B cell (primary cell): ENCODE measurements around the gene PRSS36. TPM values are rescaled to one million over a fixed set of nuclear protein-coding genes. Genes with fewer than 3 reads are reported as not detected.
A peak's percentile ranks its signal among the peaks of the same experiment; 100 is the strongest.

ENCODE experiments used
- ATAC-seq: fragments of 200-7000 bp; cut with Tn5 transposase; one replicate; pipeline ENCODE4 v1.10.0; 2021; ENCODE audit warnings: low read depth, mild to moderate bottlenecking, moderate number of reproducible peaks, moderate library complexity
- CTCF ChIA-PET: fragments of 350-600 bp; sonication (Branson Sonifier 250); formaldehyde crosslinking; loops from one replicate; lab custom pipeline; 2021; ENCODE audit warnings: antibody characterized with exemption, inconsistent platforms; lab: Charles Lee
- POLR2A ChIA-PET: fragments of 350-600 bp; sonication (Branson Sonifier 250); formaldehyde crosslinking; loops from one replicate; lab custom pipeline; 2021; ENCODE audit warnings: antibody characterized with exemption; lab: Charles Lee
- DNase-seq: peaks from one replicate; pipeline ENCODE4 v3.0.0; 2013
- H2AFZ ChIP-seq: 2 replicates; pipeline ENCODE4 v1.6.1; 2012; ENCODE audit warnings: mild to moderate bottlenecking, low read depth, low read length; ENCODE audit not compliant: insufficient read depth, poor library complexity, severe bottlenecking
- H3K27ac ChIP-seq, 2 donors: 1 replicate in 1 of 2; 2 replicates in 1 of 2; pipeline ENCODE4 v1.5.1; 2012 to 2013; ENCODE audit warnings: low read length in 2 of 2, mild to moderate bottlenecking in 2 of 2, moderate library complexity in 1 of 2
- H3K27me3 ChIP-seq, 4 experiments: fragments of 200-600 bp in 1 of 4; sonication (generic) in 1 of 4; replicated peaks in 1 of 4; 1 replicate in 2 of 4; 2 replicates in 2 of 4; pipeline versions ENCODE4 v1.6.1 to v1.7.0; 2013 to 2016; ENCODE audit warnings: low read length in 3 of 4, mild to moderate bottlenecking in 2 of 4, mixed read lengths in 1 of 4, moderate library complexity in 1 of 4; ENCODE audit not compliant: insufficient read depth in 4 of 4, control insufficient read depth in 3 of 4; ENCODE audit errors: control extremely low read depth in 1 of 4
- H3K36me3 ChIP-seq, 2 experiments: replicated peaks in 1 of 2; 1 replicate in 1 of 2; 2 replicates in 1 of 2; pipeline versions ENCODE4 v1.6.1 to v1.7.1; 2013; ENCODE audit warnings: low read length in 1 of 2; ENCODE audit not compliant: insufficient read depth in 2 of 2, control insufficient read depth in 1 of 2; ENCODE audit errors: control extremely low read depth in 1 of 2, extremely low read depth in 1 of 2
- H3K4me1 ChIP-seq, 2 donors: fragments of 200-600 bp in 1 of 2; sonication (generic) in 1 of 2; 1 replicate in 1 of 2; 2 replicates in 1 of 2; pipeline versions ENCODE4 v1.5.1 to v1.6.1; 2013 to 2017; ENCODE audit warnings: low read length in 2 of 2; ENCODE audit not compliant: control insufficient read depth in 2 of 2, insufficient read depth in 2 of 2
- H3K4me2 ChIP-seq: replicated peaks from 2 replicates; pipeline ENCODE3; 2012; ENCODE audit warnings: mild to moderate bottlenecking, low read depth, low read length; ENCODE audit not compliant: poor library complexity, severe bottlenecking
- H3K4me3 ChIP-seq, 5 experiments: fragments of 200-600 bp in 1 of 5; sonication (generic) in 1 of 5; 1 replicate in 3 of 5; 2 replicates in 2 of 5; pipeline versions ENCODE4 v1.5.1 to v1.7.0; 2011 to 2016; ENCODE audit warnings: low read length in 4 of 5, mild to moderate bottlenecking in 4 of 5, low read depth in 2 of 5, control low read depth in 1 of 5, moderate library complexity in 1 of 5; ENCODE audit not compliant: insufficient read depth in 1 of 5; ENCODE audit errors: control extremely low read depth in 1 of 5, extremely low read depth in 1 of 5
- H3K79me2 ChIP-seq: fragments of 200-600 bp; sonication (generic); one replicate; pipeline ENCODE4 v1.6.0; 2016; ENCODE audit warnings: low read length; ENCODE audit not compliant: control insufficient read depth, insufficient read depth
- H3K9ac ChIP-seq: fragments of 200-600 bp; sonication (generic); 2 replicates; pipeline ENCODE4 v1.6.1; 2017; ENCODE audit warnings: mild to moderate bottlenecking, low read length, moderate library complexity
- H3K9me3 ChIP-seq, 3 donors: one replicate each; pipeline versions ENCODE4 v1.6.1 to v1.7.1; 2013; ENCODE audit warnings: low read length in 2 of 3; ENCODE audit not compliant: control insufficient read depth in 2 of 3, insufficient read depth in 1 of 3; ENCODE audit errors: control extremely low read depth in 1 of 3
- H4K20me1 ChIP-seq: 2 replicates; pipeline ENCODE4 v1.6.0; 2012; ENCODE audit warnings: mild to moderate bottlenecking, low read length; ENCODE audit not compliant: insufficient read depth, control insufficient read depth, poor library complexity, severe bottlenecking
- H3K27ac Mint-ChIP-seq: one replicate; pipeline ENCODE4 v1.8.0; 2021; ENCODE audit warnings: mixed read lengths
- H3K27me3 Mint-ChIP-seq: one replicate; pipeline ENCODE4 v1.8.0; 2021; ENCODE audit warnings: mixed read lengths
- H3K4me1 Mint-ChIP-seq: one replicate; pipeline ENCODE4 v1.8.0; 2021; ENCODE audit warnings: mixed read lengths
- H3K4me3 Mint-ChIP-seq: one replicate; pipeline ENCODE4 v1.8.0; 2021; ENCODE audit warnings: mixed read lengths
- H3K9me3 Mint-ChIP-seq: one replicate; pipeline ENCODE4 v1.8.0; 2022; ENCODE audit warnings: mixed read lengths; ENCODE audit not compliant: insufficient read depth
- CTCF ChIP-seq: fragments of 200-600 bp; IDR thresholded peaks from one replicate; pipeline ENCODE4 v1.8.0; 2022; ENCODE audit warnings: antibody characterized with exemption, mild to moderate bottlenecking
- EZH2 ChIP-seq: IDR thresholded peaks from 2 replicates; pipeline ENCODE4 v1.6.1; 2012; ENCODE audit warnings: borderline replicate concordance, low read depth, mild to moderate bottlenecking, moderate library complexity, low read length; ENCODE audit not compliant: insufficient read depth, poor library complexity, severe bottlenecking
- WGBS: methylation state at CpG from one replicate; pipeline ENCODE4 v1.1.5; 2013; ENCODE audit warnings: missing lambda C conversion rate; ENCODE audit not compliant: insufficient coverage; 5-methylcytosine and 5-hydroxymethylcytosine counted together
- intact Hi-C: fragments of 100-400 bp; cut with micrococcal nuclease; formaldehyde crosslinking; loops from one replicate; pipeline ENCODE4 v1.10.0; 2022
- polyA plus RNA-seq: library from polyadenylated mRNA; depleted of rRNA; stranded (reverse); fragments of >200 nt; gene quantifications from 2 replicates; pipeline ENCODE4 v1.2.3, GENCODE V29; 2012
- total RNA-seq, 2 donors: library from RNA; stranded (reverse); fragments of 120-200 nt in 1 of 2; gene quantifications; 1 replicate in 1 of 2; 2 replicates in 1 of 2; pipeline versions ENCODE4 v1.2.3 to v1.2.4, GENCODE V29; 2013 to 2022

Gene PRSS36
- total and polyA plus RNA-seq, 2 donors (not counting 1 experiment from before 2014, with no cell fraction given) = 1.0 to 1.6 TPM

DNA sequence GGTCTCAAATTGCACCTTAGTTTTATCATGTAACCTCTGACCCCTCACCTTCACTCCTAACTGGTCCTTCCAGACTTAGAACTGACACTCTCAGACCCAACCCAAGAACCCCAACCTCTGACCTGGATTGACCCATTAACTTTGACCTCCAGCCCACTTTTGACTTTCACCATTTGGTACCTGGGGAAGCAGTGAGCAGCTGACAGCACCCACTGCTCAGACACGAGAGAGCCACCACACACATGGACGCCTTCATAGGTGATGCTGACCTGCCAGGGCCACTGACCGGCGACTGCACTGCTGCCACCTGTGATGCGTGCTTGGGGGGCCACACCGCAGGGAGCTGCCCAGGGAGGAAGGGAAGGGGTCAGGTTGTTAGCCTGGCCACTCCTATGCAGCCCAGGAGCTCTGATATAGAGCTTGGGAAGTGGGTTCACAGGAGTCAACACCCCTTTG lies 16.8 kb downstream of the PRSS36 start:
- Histone ChIP-seq H3K4me2 (no peak overlapping the region), H3K9ac (no peak overlapping the region), H3K36me3 (peaks cover 0 to 39% of the 10 kb centered on the region in 2 experiments), H3K27ac (no peak overlapping the region), H3K27me3 (no peaks in the 10 kb centered on the region), H3K4me1 (no peaks in the 10 kb centered on the region), H2AFZ (no peak overlapping the region), H3K79me2 (no peaks in the 10 kb centered on the region), H3K4me3 (no peak overlapping the region), H3K9me3 (no peaks in the 10 kb centered on the region), H4K20me1 (no peaks in the 10 kb centered on the region)
- H3K9me3 Mint-ChIP-seq = no peaks in the 10 kb centered on the region
- H3K4me1 Mint-ChIP-seq = no peaks in the 10 kb centered on the region
- DNase-seq = no peak
- no peak for ATAC-seq
- H3K27ac Mint-ChIP-seq = no peak overlapping the region
- TF ChIP-seq CTCF (no peak), EZH2 (no peak)
- no peaks in the 10 kb centered on the region for H3K27me3 Mint-ChIP-seq
- ChIA-PET CTCF (no interaction called here), POLR2A (no interaction called here)
- WGBS = 95% methylated on average over 6 of the region's 6 CpGs
- H3K4me3 Mint-ChIP-seq = no peak overlapping the region
- intact Hi-C loops = no loop called here

- 96% methylated on average over 12 of the region's 20 CpGs for WGBS
- peaks cover 0 to 45% of the 10 kb centered on the region in 2 experiments for H3K36me3 ChIP-seq
- peaks cover 6% of the 10 kb centered on the region for H3K79me2 ChIP-seq
- no peak overlapping the region for H3K4me2 ChIP-seq
- Mint-ChIP-seq H3K27ac (no peak overlapping the region), H3K27me3 (no peaks in the 10 kb centered on the region), H3K4me3 (no peak overlapping the region), H3K4me1 (no peaks in the 10 kb centered on the region), H3K9me3 (no peaks in the 10 kb centered on the region)
- H4K20me1 ChIP-seq = no peaks in the 10 kb centered on the region
- intact Hi-C loops = no loop called here
- DNase-seq (peak; percentile 24), ATAC-seq (no peak)
- ChIA-PET CTCF (interaction anchor here (1.2 kb wide), 1 partner anchor 34 kb away, joined by 3 read pairs; no protein-coding TSS in a partner anchor), POLR2A (no interaction called here)
- no peak overlapping the region for H2AFZ ChIP-seq
- H3K27ac ChIP-seq = no peak overlapping the region
- H3K9me3 ChIP-seq = no peaks in the 10 kb centered on the region
- H3K27me3 ChIP-seq = no peaks in the 10 kb centered on the region
- H3K4me1 ChIP-seq = no peaks in the 10 kb centered on the region
- H3K4me3 ChIP-seq = no peak overlapping the region
- no peak overlapping the region for H3K9ac ChIP-seq
- TF ChIP-seq CTCF = no peak
- no peak for TF ChIP-seq EZH2
These were observed 17.4 kb downstream of the PRSS36 start for GRCh38 chr16:31132303-31132979.
